Activated T-helper 1 cell treated with anti-CD3 and anti-CD28 coated beads, Interleukin-2, amount 50 U/mL, for 16 hours (primary cell): ENCODE results near the gene DHRS1.
A peak's percentile ranks its signal among the peaks of the same experiment; 100 is the strongest.

ENCODE experiments used
- DNase-seq, 2 donors: peaks; one replicate each; pipeline ENCODE4 v3.0.0-alpha.2; 2020; ENCODE audit warnings: low read depth in 1 of 2, low spot score in 1 of 2

The DHRS1 gene

GRCh38 chr14:24285351-24285750 is 14.2 kb downstream of the DHRS1 start:
- no peak for DNase-seq

- DNase-seq: no peak
These were observed 15.0 kb downstream of the DHRS1 start for GRCh38 chr14:24284501-24285035.

- no peak for DNase-seq
These were observed 15.7 kb downstream of the DHRS1 start for GRCh38 chr14:24283796-24284460.

GRCh38 chr14:24282736-24283135 is 16.8 kb downstream of the DHRS1 start:
- no peak for DNase-seq

GRCh38 chr14:24281636-24282035 is 17.9 kb downstream of the DHRS1 start:
- no peak for DNase-seq

GRCh38 chr14:24280797-24281460 is 18.7 kb downstream of the DHRS1 start:
- no peak for DNase-seq

- peak in 1 of 2 donors; percentile 9 for DNase-seq
These were observed 20.0 kb downstream of the DHRS1 start for GRCh38 chr14:24279301-24280186.

GRCh38 chr14:24278424-24278823 is 21.2 kb downstream of the DHRS1 start:
- DNase-seq: no peak

- no peak for DNase-seq
These were observed 21.8 kb downstream of the DHRS1 start for GRCh38 chr14:24277606-24278321.

- DNase-seq: no peak
These were observed 22.5 kb downstream of the DHRS1 start for GRCh38 chr14:24277071-24277470.

- peak in 1 of 2 donors; percentile 30 for DNase-seq
These were observed 25.5 kb downstream of the DHRS1 start for GRCh38 chr14:24274101-24274543.

- DNase-seq: no peak
These were observed 26.1 kb downstream of the DHRS1 start for GRCh38 chr14:24273422-24273998.

GRCh38 chr14:24272467-24272866 is 27.1 kb downstream of the DHRS1 start:
- no peak for DNase-seq

- no peak for DNase-seq
These were observed 27.7 kb downstream of the DHRS1 start for GRCh38 chr14:24271834-24272263.

- DNase-seq: peak; percentile 80 to 88
These were observed 28.3 kb downstream of the DHRS1 start, which contains the start of gene RABGGTA for GRCh38 chr14:24271134-24271833. TSS of gene RABGGTA (minus strand) at chr14:24271597. CDS start at chr14:24271115, 482 bp downstream.

GRCh38 chr14:24270537-24271133 is 28.9 kb downstream of the DHRS1 start:
- DNase-seq: no peak

- DNase-seq: no peak
These were observed 29.6 kb downstream of the DHRS1 start for GRCh38 chr14:24269910-24270536.

- DNase-seq: no peak
These were observed 30.2 kb downstream of the DHRS1 start for GRCh38 chr14:24269368-24269767.

GRCh38 chr14:24268225-24268624 is 31.4 kb downstream of the DHRS1 start:
- no peak for DNase-seq
